ENCODE results near the gene GRID1. TPM values are rescaled to one million over a fixed set of nuclear protein-coding genes. Genes with fewer than 3 reads are reported as not detected.

GRID1 gene
- total RNA-seq, 1 donor from 2014 or later = 7.1 TPM

- no peak for DNase-seq (ENCODE audit: extremely low spot score in 2 of 2)
- H3K9me3 ChIP-seq = no peaks in the 10 kb centered on the region
- no peaks in the 10 kb centered on the region for H3K36me3 ChIP-seq
- H3K27me3 ChIP-seq = no peaks in the 10 kb centered on the region
- peaks cover 8% of the 10 kb centered on the region for H3K4me1 ChIP-seq
- H3K27ac ChIP-seq = no peak overlapping the region
- intact Hi-C loops (cut with DNase I) = no loop called here
- no peak overlapping the region for H3K4me3 ChIP-seq
- no peak for TF ChIP-seq CTCF (IDR thresholded peaks at IDR 0.05)
- TF ChIP-seq POLR2A (IDR thresholded peaks at IDR 0.05) = no peak
- TF ChIP-seq POLR2AphosphoS5 (IDR thresholded peaks at IDR 0.05; ENCODE audit: insufficient read depth in 1 of 2, low read depth in 1 of 2) = no peak
Observed at GRCh38 chr10:86385806-86386205, 19.2 kb upstream of the GRID1 start.

- Histone ChIP-seq H3K27ac (no peak overlapping the region), H3K4me3 (no peak overlapping the region), H3K36me3 (no peaks in the 10 kb centered on the region), H3K27me3 (no peaks in the 10 kb centered on the region), H3K9me3 (no peaks in the 10 kb centered on the region), H3K4me1 (peaks cover 7% of the 10 kb centered on the region)
- peak; percentile 55 to 78 for DNase-seq (ENCODE audit: extremely low spot score in 2 of 2)
- TF ChIP-seq POLR2A (IDR thresholded peaks at IDR 0.05) (no peak), CTCF (IDR thresholded peaks at IDR 0.05) (no peak), POLR2AphosphoS5 (IDR thresholded peaks at IDR 0.05; ENCODE audit: insufficient read depth in 1 of 2, low read depth in 1 of 2) (no peak)
- intact Hi-C loops (cut with DNase I) = loop anchor here (2.0 kb wide), 1 partner anchor 1837 kb away; no protein-coding TSS in a partner anchor
Observed at GRCh38 chr10:86377797-86378146, 11.2 kb upstream of the GRID1 start.

- no peaks in the 10 kb centered on the region for H3K27me3 ChIP-seq
- no peaks in the 10 kb centered on the region for H3K36me3 ChIP-seq
- H3K4me3 ChIP-seq = peak overlapping the region in 1 of 2 donors; percentile 17
- H3K27ac ChIP-seq = no peak overlapping the region
- H3K9me3 ChIP-seq = no peaks in the 10 kb centered on the region
- TF ChIP-seq POLR2A (IDR thresholded peaks at IDR 0.05) (no peak), CTCF (IDR thresholded peaks at IDR 0.05) (peak; percentile 92 to 99 (median 92)), POLR2AphosphoS5 (IDR thresholded peaks at IDR 0.05; ENCODE audit: insufficient read depth in 1 of 2, low read depth in 1 of 2) (no peak)
- peaks cover 7% of the 10 kb centered on the region for H3K4me1 ChIP-seq
- peak; percentile 80 to 94 for DNase-seq (ENCODE audit: extremely low spot score in 2 of 2)
- intact Hi-C loops (cut with DNase I) = loop anchor here (2.0 kb wide), 1 partner anchor 1836 kb away; no protein-coding TSS in a partner anchor
Observed at GRCh38 chr10:86376852-86377796, 10.5 kb upstream of the GRID1 start.

GRCh38 chr10:86376403-86376802 lies 9.8 kb upstream of the GRID1 start:
- DNase-seq (ENCODE audit: extremely low spot score in 2 of 2) = peak; percentile 70 to 82
- H3K27me3 ChIP-seq = no peaks in the 10 kb centered on the region
- peaks cover 7% of the 10 kb centered on the region for H3K4me1 ChIP-seq
- TF ChIP-seq POLR2AphosphoS5 (IDR thresholded peaks at IDR 0.05; ENCODE audit: insufficient read depth in 1 of 2, low read depth in 1 of 2) = no peak
- no peak for TF ChIP-seq CTCF (IDR thresholded peaks at IDR 0.05)
- TF ChIP-seq POLR2A (IDR thresholded peaks at IDR 0.05) = no peak
- no peaks in the 10 kb centered on the region for H3K9me3 ChIP-seq
- no peaks in the 10 kb centered on the region for H3K36me3 ChIP-seq
- no peak overlapping the region for H3K4me3 ChIP-seq
- H3K27ac ChIP-seq = no peak overlapping the region
- intact Hi-C loops (cut with DNase I) = loop anchor here (2.0 kb wide), 1 partner anchor 1836 kb away; no protein-coding TSS in a partner anchor

GRCh38 chr10:86375204-86375603 lies 8.6 kb upstream of the GRID1 start:
- TF ChIP-seq POLR2A (IDR thresholded peaks at IDR 0.05) = no peak
- no peak for TF ChIP-seq POLR2AphosphoS5 (IDR thresholded peaks at IDR 0.05; ENCODE audit: insufficient read depth in 1 of 2, low read depth in 1 of 2)
- no peak for TF ChIP-seq CTCF (IDR thresholded peaks at IDR 0.05)
- no peak for DNase-seq (ENCODE audit: extremely low spot score in 2 of 2)
- Histone ChIP-seq H3K4me3 (no peak overlapping the region), H3K27ac (no peak overlapping the region), H3K27me3 (no peaks in the 10 kb centered on the region), H3K36me3 (no peaks in the 10 kb centered on the region), H3K4me1 (peaks cover 7% of the 10 kb centered on the region), H3K9me3 (no peaks in the 10 kb centered on the region)
- intact Hi-C loops (cut with DNase I) = no loop called here
